Epithelial cell of proximal tubule (primary cell): Measurements from ENCODE around the gene ZNF783. TPM values are rescaled to one million over a fixed set of nuclear protein-coding genes. Genes with fewer than 3 reads are reported as not detected.
"Not testable (repeated sequence)": the region's sequence is repeated elsewhere in the genome, so short reads cannot be mapped to it uniquely, and the experiment has no call there.

Experiments used
- DNase-seq: peaks from one replicate; pipeline ENCODE4 v3.0.0-alpha.2; 2011; ENCODE audit warnings: low read depth
- H3K4me3 ChIP-seq: 2 replicates; pipeline ENCODE4 v1.5.1; 2011; ENCODE audit warnings: low read depth, mild to moderate bottlenecking, low read length
- CTCF ChIP-seq: conservative IDR thresholded peaks from 2 replicates; pipeline ENCODE4 v1.5.1; 2012; ENCODE audit warnings: low read depth, mild to moderate bottlenecking, low read length
- total RNA-seq: library from RNA; depleted of rRNA; stranded (reverse); fragments of >200 nt; gene quantifications from 2 replicates; pipeline ENCODE4 v1.2.3, GENCODE V29; 2015

ZNF783 gene
- total RNA-seq, 1 donor from 2014 or later, result 5.4 TPM

GRCh38 chr7:149240637-149241036, 21.4 kb upstream of the ZNF783 start:
- TF ChIP-seq CTCF, result no peak
- H3K4me3 ChIP-seq, result peak overlapping the region; percentile 99
- DNase-seq, result no peak

GRCh38 chr7:149241696-149242095, 20.3 kb upstream of the ZNF783 start:
- DNase-seq, result no peak
- no peak overlapping the region for H3K4me3 ChIP-seq
- no peak for TF ChIP-seq CTCF

- no peak for DNase-seq
- no peak for TF ChIP-seq CTCF
- H3K4me3 ChIP-seq, result no peak overlapping the region
Measured at GRCh38 chr7:149245244-149245643, 16.8 kb upstream of the ZNF783 start.

- TF ChIP-seq CTCF, result no peak
- DNase-seq, result no peak
- no peak overlapping the region for H3K4me3 ChIP-seq
Measured at GRCh38 chr7:149245744-149246143, 16.3 kb upstream of the ZNF783 start.

GRCh38 chr7:149248777-149249176, 13.2 kb upstream of the ZNF783 start:
- no peak for TF ChIP-seq CTCF
- DNase-seq, result no peak
- H3K4me3 ChIP-seq, result no peak overlapping the region

GRCh38 chr7:149250151-149250550, 11.8 kb upstream of the ZNF783 start:
- not testable (repeated sequence) for DNase-seq, H3K4me3 ChIP-seq

- H3K4me3 ChIP-seq, DNase-seq: not testable (repeated sequence)
Measured at GRCh38 chr7:149251518-149251917, 10.5 kb upstream of the ZNF783 start.

GRCh38 chr7:149252378-149252777, 9.6 kb upstream of the ZNF783 start:
- TF ChIP-seq CTCF, result no peak
- DNase-seq, result no peak

More at GRCh38 chr7:149252378-149252777, 9.6 kb upstream of the ZNF783 start:
- no peak overlapping the region for H3K4me3 ChIP-seq
